Ectodermal cell (in vitro differentiated cells): Measurements from ENCODE around the gene MCM7.
A peak's percentile ranks its signal among the peaks of the same experiment; 100 is the strongest.
"Not testable (repeated sequence)": the region's sequence is repeated elsewhere in the genome, so short reads cannot be mapped to it uniquely, and the experiment has no call there.

ENCODE experiments used
- H3K27ac ChIP-seq: 2 replicates; pipeline ENCODE4 v1.7.0; 2013; ENCODE audit warnings: mild to moderate bottlenecking, low read depth, low read length; ENCODE audit not compliant: insufficient read depth, poor library complexity, severe bottlenecking
- H3K27me3 ChIP-seq: 2 replicates; pipeline ENCODE4 v1.7.0; 2013; ENCODE audit warnings: mild to moderate bottlenecking, low read length; ENCODE audit not compliant: insufficient read depth, control insufficient read depth, poor library complexity, severe bottlenecking
- H3K36me3 ChIP-seq: one replicate; pipeline ENCODE4 v1.7.0; 2013; ENCODE audit warnings: low read length; ENCODE audit not compliant: control insufficient read depth, insufficient read depth
- H3K4me1 ChIP-seq: one replicate; pipeline ENCODE4 v1.7.0; 2013; ENCODE audit warnings: low read length; ENCODE audit not compliant: control insufficient read depth, insufficient read depth
- H3K4me3 ChIP-seq: 2 replicates; pipeline ENCODE4 v1.7.0; 2013; ENCODE audit warnings: low read depth, low read length, control low read depth; ENCODE audit not compliant: insufficient read depth
- H3K9me3 ChIP-seq: 2 replicates; pipeline ENCODE4 v1.7.0; 2013; ENCODE audit warnings: mild to moderate bottlenecking, low read length, moderate library complexity; ENCODE audit not compliant: control insufficient read depth
- WGBS, 2 experiments: methylation state at CpG; one replicate each; pipeline ENCODE4 v1.1.7; 2013; ENCODE audit warnings: missing lambda C conversion rate in 2 of 2; 5-methylcytosine and 5-hydroxymethylcytosine counted together

MCM7 gene

DNA sequence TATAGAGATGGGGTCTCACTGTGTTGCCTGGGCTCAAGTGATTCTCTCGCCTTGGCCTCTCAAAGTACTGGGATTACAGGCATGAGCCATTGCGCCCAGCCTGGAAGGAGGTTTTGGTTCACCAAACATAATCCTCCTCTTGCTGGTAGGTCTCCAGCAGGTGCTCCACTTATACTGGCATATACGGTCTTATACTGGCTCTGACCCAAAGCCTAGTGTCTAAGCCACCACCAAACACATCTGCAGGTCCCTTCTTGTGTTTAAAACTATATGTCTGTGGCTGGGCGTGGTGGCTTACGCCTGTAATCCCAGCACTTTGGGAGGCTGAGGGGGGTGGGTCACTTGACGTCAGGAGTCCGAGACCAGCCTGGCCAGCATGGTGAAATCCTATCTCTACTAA, 30.9 kb upstream of the MCM7 start:
- H3K9me3 ChIP-seq, result no peaks in the 10 kb centered on the region
- H3K4me1 ChIP-seq, result peaks cover 7% of the 10 kb centered on the region
- no peak overlapping the region for H3K27ac ChIP-seq
- 71 to 86% methylated on average over 7 of the region's 7 CpGs for WGBS, 2 experiments
- H3K36me3 ChIP-seq, result no peaks in the 10 kb centered on the region
- H3K27me3 ChIP-seq, result peaks cover 28% of the 10 kb centered on the region
- no peak overlapping the region for H3K4me3 ChIP-seq

DNA sequence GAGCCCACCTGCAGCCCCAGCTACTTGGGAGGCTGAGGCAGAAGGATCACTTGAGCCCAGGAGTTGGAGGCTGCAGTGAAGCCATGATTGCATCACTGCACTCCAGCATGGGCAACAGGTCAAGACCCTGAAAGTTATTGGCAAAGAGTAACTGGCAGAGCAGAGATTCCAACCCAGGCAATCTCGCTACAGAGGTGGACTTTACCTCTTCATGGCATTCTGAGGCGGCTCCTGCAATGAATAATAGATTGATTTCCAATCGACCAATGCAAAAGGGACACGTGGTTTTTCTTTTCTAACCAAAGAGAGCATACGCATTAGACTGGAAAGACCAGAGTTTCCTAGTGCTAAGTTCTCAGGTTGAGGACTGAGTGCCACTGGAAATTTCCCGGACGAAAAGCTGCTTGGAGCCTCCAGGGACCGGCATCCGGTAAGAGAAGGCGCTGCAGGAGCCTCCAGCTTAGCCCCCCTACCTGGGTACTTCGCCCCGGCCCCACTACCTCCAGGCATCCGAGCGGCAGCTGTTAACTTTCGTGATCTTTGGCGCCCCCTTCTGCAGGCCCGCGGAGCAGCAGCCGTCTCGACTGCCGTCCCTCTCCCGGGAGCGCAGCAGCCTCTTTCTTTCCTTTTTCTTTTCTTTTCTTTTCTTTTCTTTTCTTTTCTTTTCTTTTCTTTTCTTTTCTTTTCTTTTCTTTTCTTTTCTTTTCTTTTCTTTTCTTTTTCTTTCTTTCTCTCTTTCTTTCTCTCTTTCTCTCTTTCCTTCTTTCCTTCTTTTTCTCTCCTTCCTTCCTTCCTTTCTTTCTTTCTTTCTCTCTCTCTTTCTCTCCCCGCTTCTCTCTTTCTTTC, 29.6 kb upstream of the MCM7 start:
- Histone ChIP-seq H3K36me3 (no peaks in the 10 kb centered on the region), H3K9me3 (no peaks in the 10 kb centered on the region), H3K27ac (no peak overlapping the region), H3K4me1 (peaks cover 7% of the 10 kb centered on the region), H3K27me3 (peaks cover 28% of the 10 kb centered on the region), H3K4me3 (no peak overlapping the region)
- 15% methylated on average over 24 of the region's 24 CpGs for WGBS, 2 experiments

DNA sequence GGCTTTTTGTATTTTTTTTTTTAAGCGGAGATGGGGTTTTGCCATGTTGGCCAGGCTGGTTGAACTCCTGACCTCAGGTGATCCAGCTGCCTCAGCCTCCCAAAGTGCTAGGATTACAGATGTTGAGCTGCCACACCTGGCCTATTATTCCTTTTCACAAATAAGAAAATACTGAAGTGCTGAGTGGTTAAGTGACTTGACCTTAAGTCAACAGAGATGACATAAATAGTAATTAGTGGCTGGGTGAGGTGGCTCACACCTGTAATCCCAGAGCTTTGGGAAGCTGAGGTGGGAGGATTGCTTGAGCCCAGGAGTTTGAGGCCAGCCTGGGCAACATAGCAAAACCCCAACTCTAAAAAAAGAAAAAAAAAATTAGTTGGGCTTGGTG, 29.0 kb upstream of the MCM7 start:
- not testable (repeated sequence) for H3K9me3 ChIP-seq, H3K36me3 ChIP-seq, H3K4me1 ChIP-seq, H3K4me3 ChIP-seq, H3K27ac ChIP-seq
- WGBS, 2 experiments, result 88 to 89% methylated on average over 1 of the region's 1 CpG
- H3K27me3 ChIP-seq, result peaks cover 28% of the 10 kb centered on the region

DNA sequence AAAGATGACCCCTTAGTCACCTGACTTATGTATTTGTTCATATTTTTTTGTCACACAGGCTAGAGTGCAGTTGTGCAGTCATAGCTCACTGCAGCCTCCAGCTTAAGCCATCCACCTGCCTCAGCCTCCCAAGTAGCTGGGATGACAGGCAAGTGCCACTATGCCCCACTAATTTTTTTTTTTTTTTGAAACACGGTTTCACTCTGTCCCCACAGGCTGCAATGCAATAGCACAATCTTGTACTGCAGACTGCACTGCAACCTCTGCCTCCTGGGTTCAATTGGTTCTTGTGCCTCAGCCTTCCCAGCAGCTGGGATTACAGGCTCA, 27.4 kb upstream of the MCM7 start:
- Histone ChIP-seq H3K9me3 (no peaks in the 10 kb centered on the region), H3K27ac (no peak overlapping the region), H3K36me3 (no peaks in the 10 kb centered on the region), H3K27me3 (peaks cover 28% of the 10 kb centered on the region), H3K4me1 (peaks cover 7% of the 10 kb centered on the region), H3K4me3 (no peak overlapping the region)
- WGBS, 2 experiments, result 60 to 78% methylated on average over 1 of the region's 1 CpG

DNA sequence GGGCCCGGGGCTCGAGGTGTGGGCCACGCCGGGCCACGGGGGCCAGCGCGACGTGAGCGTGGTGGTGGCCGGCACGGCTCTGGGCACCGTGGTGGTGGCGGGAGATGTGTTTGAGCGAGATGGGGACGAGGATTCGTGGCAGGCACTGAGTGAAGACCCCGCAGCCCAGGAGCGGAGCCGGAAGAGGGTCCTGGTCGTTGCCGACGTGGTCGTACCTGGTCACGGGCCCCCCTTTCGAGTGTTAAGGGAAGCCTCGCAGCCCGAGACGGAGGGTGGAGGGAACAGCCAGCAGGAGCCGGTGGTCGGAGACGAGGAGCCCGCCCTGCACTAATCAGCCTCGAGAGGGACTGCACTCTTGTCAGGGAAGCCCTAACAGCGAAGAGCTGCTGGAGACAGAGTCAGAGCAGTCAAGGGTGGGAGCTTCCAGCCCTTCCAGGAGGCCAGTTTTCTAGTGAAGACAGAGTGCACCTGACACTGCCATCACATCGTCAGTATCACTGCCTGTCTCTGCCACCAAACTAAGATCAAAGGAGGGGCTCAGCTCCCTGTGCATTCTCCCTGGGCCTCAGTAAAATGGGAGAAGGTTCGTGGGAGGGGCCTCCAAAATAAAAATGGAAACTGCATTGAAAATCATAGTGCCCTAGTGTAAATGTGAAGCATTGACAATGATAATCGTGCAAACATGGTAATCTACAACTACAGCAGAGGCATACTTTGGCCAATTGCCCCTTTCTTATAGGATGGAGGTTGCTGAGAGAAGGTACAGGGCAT, 26.9 kb upstream of the MCM7 start:
- H3K27ac ChIP-seq, result no peak overlapping the region
- H3K36me3 ChIP-seq, result no peaks in the 10 kb centered on the region
- H3K4me1 ChIP-seq, result peaks cover 7% of the 10 kb centered on the region
- peaks cover 28% of the 10 kb centered on the region for H3K27me3 ChIP-seq
- peak overlapping the region; percentile 58 for H3K4me3 ChIP-seq
- 6 to 8% methylated on average over 37 of the region's 37 CpGs for WGBS, 2 experiments
- H3K9me3 ChIP-seq, result no peaks in the 10 kb centered on the region

DNA sequence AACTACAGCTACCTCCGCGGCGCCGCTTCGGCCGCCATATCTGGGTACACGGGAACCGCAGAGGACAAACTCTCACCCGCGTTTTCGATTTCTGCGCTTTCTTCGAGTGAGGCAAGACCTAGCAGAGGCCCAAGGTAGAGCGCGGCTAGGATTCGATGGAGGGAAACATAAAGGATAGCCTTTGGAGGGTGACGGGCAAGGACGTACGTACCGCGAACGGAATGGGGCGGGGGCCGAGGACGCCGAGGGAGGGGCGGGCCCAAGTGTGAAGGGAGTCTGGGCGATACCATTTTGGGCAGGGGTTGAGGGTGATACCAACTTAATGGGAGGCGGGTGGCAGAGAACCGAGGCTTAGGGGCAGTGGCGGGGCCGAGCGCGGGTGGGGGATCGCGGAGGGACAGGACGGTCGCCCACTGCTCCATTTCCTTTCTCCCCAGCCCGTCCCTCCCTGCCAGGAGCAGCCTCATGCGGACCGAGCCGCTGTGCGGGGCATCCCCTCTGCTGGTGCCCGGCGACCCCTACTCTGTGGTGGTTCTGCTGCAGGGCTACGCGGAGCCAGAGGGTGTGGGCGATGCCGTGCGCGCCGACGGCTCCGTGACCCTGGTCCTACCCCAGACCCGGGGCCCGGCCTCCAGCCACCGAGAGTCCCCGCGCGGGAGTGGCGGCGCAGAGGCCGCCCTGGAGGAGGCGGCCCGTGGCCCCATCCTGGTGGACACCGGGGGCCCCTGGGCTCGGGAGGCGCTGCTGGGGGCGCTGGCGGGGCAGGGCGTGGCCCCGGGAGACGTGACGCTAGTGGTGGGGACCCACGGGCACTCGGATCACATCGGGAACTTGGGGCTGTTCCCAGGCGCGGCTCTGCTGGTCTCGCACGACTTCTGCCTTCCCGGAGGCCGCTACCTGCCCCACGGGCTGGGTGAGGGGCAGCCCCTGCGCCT, 26.0 kb upstream of the MCM7 start, which contains the start of gene MBLAC1:
TSS of gene MBLAC1 (plus strand) at position 37 of the 935 bp plus-strand sequence. CDS start at position 466, 429 bp downstream.
- Histone ChIP-seq H3K27ac (peak within 1 kb of the TSS; percentile 82), H3K4me1 (peaks cover 7% of the 10 kb centered on the region), H3K9me3 (no peaks in the 10 kb centered on the region), H3K27me3 (peaks cover 28% of the 10 kb centered on the region), H3K4me3 (peak within 1 kb of the TSS; percentile 58), H3K36me3 (no peaks in the 10 kb centered on the region)
- 1% methylated on average over 85 of the region's 85 CpGs for WGBS, 2 experiments

DNA sequence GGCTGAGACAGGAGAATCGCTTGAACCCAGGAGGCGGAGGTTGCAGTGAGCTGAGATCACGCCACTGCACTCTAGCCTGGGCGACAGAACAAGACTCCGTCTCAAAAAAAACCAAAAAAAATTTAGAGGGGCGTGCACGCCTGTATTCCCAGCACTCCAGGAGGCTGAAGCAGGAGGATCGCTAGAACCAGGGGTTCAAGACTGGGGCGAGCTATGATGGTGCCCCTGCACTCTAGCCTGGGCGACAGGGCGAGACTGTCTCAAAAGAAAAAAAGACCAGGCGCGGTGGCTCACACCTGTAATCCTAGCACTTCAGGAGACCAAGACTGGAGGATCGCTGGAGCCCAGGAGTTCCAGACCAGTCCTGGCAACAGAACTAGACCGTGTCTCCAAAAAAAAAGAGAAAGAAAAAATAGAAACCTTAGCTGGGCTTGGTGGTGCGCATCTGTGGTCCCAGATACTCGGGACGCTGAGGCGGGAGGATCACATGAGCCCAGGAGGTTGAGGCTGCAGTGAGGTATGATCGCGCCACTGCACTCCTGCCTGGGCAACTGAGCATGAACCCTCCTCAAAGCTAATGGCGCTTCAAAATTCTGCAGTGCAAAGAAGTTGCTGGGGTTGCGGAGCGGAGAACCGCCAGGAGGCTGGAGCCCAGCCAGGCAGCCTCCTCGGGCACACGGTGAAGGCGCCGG, 25.2 kb upstream of the MCM7 start:
- peaks cover 7% of the 10 kb centered on the region for H3K4me1 ChIP-seq
- 23 to 24% methylated on average over 29 of the region's 29 CpGs for WGBS, 2 experiments
- H3K27me3 ChIP-seq, result peaks cover 28% of the 10 kb centered on the region
- no peaks in the 10 kb centered on the region for H3K9me3 ChIP-seq
- H3K36me3 ChIP-seq, result no peaks in the 10 kb centered on the region
- peak overlapping the region; percentile 58 for H3K4me3 ChIP-seq
- H3K27ac ChIP-seq, result peak overlapping the region; percentile 82

DNA sequence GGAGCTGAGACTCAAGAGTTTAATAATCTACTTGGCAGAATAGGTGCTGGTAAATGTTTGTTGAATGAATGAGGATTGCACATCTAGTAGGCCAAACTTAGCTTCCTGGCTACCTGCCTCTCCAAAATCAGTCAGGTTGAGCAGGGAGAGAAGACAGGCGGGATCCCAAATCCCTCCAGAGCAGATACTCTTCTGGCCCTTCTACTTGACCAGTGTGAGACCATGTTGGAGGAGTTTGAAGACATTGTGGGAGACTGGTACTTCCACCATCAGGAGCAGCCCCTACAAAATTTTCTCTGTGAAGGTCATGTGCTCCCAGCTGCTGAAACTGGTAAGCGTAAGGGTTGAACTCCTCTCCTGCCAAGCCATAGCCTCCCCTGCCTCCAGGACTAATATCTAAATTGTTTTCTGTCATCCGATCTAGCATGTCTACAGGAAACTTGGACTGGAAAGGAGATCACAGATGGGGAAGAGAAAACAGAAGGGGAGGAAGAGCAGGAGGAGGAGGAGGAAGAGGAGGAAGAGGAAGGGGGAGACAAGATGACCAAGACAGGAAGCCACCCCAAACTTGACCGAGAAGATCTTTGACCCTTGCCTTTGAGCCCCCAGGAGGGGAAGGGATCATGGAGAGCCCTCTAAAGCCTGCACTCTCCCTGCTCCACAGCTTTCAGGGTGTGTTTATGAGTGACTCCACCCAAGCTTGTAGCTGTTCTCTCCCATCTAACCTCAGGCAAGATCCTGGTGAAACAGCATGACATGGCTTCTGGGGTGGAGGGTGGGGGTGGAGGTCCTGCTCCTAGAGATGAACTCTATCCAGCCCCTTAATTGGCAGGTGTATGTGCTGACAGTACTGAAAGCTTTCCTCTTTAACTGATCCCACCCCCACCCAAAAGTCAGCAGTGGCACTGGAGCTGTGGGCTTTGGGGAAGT, 23.4 kb upstream of the MCM7 start:
- 96 to 98% methylated on average over 4 of the region's 4 CpGs for WGBS, 2 experiments
- Histone ChIP-seq H3K27ac (no peak overlapping the region), H3K9me3 (no peaks in the 10 kb centered on the region), H3K4me1 (peaks cover 10% of the 10 kb centered on the region), H3K4me3 (no peak overlapping the region), H3K27me3 (peaks cover 22% of the 10 kb centered on the region), H3K36me3 (no peaks in the 10 kb centered on the region)

DNA sequence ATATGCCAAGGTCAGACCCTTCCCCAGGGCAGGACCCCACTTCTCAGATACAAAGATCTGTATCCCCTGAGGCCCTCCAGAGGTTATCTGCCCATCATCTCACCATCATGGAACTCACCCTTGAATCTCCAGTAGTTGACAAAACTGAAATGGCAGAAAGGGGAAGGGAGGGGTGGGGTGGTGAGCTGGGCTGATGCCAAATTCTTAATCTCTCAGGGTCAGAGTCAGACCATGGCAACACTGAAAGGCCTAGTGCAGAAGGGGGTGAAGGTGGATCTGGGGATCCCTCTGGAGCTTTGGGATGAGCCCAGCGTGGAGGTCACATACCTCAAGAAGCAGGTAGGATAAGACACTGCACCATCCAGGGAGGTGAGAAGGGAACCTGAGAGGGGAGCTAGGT, 21.4 kb upstream of the MCM7 start:
- Histone ChIP-seq H3K36me3 (no peaks in the 10 kb centered on the region), H3K9me3 (no peaks in the 10 kb centered on the region), H3K4me3 (no peak overlapping the region), H3K27ac (no peak overlapping the region), H3K4me1 (peaks cover 3% of the 10 kb centered on the region), H3K27me3 (peaks cover 3% of the 10 kb centered on the region)
- WGBS, 2 experiments, result 91 to 100% methylated on average over 1 of the region's 1 CpG
